HepG2 (cell line): ENCODE data around the gene ITPRIPL1. TPM values are rescaled to one million over a fixed set of nuclear protein-coding genes. Genes with fewer than 3 reads are reported as not detected.

Source experiments
- ATF5 ChIP-seq: sonication (generic); formaldehyde crosslinking; IDR thresholded peaks from 2 replicates; pipeline ENCODE4 v1.4.0; 2020; ENCODE audit warnings: mild to moderate bottlenecking, low read depth, missing genetic modification reagents
- FOXP4 ChIP-seq: sonication (generic); formaldehyde crosslinking; IDR thresholded peaks from 2 replicates; pipeline ENCODE4 v1.4.0; 2020; ENCODE audit warnings: missing genetic modification reagents
- HNRNPH1 ChIP-seq: fragments of 200-400 bp; formaldehyde crosslinking; optimal IDR thresholded peaks from 2 replicates; pipeline ENCODE3; 2017; ENCODE audit warnings: mild to moderate bottlenecking, low read depth, low read length
- HOMEZ ChIP-seq: IDR thresholded peaks from 2 replicates; pipeline ENCODE4 v1.6.1; 2016; ENCODE audit warnings: low read depth
- IRX3 ChIP-seq: sonication (generic); formaldehyde crosslinking; IDR thresholded peaks from 2 replicates; pipeline ENCODE4 v1.8.1; 2023; ENCODE audit warnings: mild to moderate bottlenecking, low read depth, missing genetic modification reagents, borderline replicate concordance
- MIXL1 ChIP-seq: IDR thresholded peaks from 2 replicates; pipeline ENCODE4 v1.6.1; 2016
- ZNF296 ChIP-seq: sonication (generic); formaldehyde crosslinking; conservative IDR thresholded peaks from 2 replicates; pipeline ENCODE4 v1.5.0; 2020; ENCODE audit warnings: mild to moderate bottlenecking, missing genetic modification reagents
- ZNF546 ChIP-seq: sonication (generic); formaldehyde crosslinking; conservative IDR thresholded peaks from 2 replicates; pipeline ENCODE4 v1.8.1; 2023; ENCODE audit warnings: mild to moderate bottlenecking, missing genetic modification reagents
- polyA plus RNA-seq, 8 experiments: library from polyadenylated mRNA; depleted of rRNA in 3 of 8; stranded (reverse) in 7 of 8; unstranded in 1 of 8; fragments of >200 nt; fragmentation: Illumina TruSeq in 4 of 8; extraction: Trizol in 4 of 8; gene quantifications; 2 replicates each; pipeline versions ENCODE4 v1.2.1 to v1.2.3, GENCODE V29; 2011 to 2016; ENCODE audit warnings: low read depth in 4 of 8, missing spikeins in 1 of 8, mixed read lengths in 1 of 8; ENCODE audit not compliant: insufficient read depth in 1 of 8
- total RNA-seq, 5 experiments: library from RNA; depleted of rRNA; stranded (reverse); fragments of >200 nt; fragmentation: Illumina TruSeq; extraction: Trizol; gene quantifications; 2 replicates each; pipeline ENCODE4 v1.2.3, GENCODE V29; 2016; ENCODE audit warnings: low read depth in 1 of 5

ITPRIPL1 gene
- total and polyA plus RNA-seq, 2 of the 13 experiments (the other 11 are each of a cell fraction or from before 2014, with no cell fraction given): 4.3 to 11.7 TPM

GRCh38 chr2:96320728-96321622, 4.1 kb upstream of the ITPRIPL1 start (continued):
- TF ChIP-seq IRX3 (CRISPR knock-in tag) (0 out of 2 replicates have a peak, but pooled peaks have one; percentile 49), FOXP4 (CRISPR knock-in tag) (no peak), HNRNPH1 (no peak), MIXL1 (CRISPR knock-in tag) (no peak), ZNF546 (no peak), ZNF296 (CRISPR knock-in tag) (0 out of 2 replicates have a peak, but pooled peaks have one; percentile 26), HOMEZ (CRISPR knock-in tag) (no peak), ATF5 (CRISPR knock-in tag) (0 out of 2 replicates have a peak, but pooled peaks have one; percentile 52)
- TF ChIP-seq, all 625 proteins: peak for 80
